GM21723 (cell line): Measurements from ENCODE around the gene MOSPD3.
"Not testable (repeated sequence)": the region's sequence is repeated elsewhere in the genome, so short reads cannot be mapped to it uniquely, and the experiment has no call there.

ENCODE experiments used
- ATAC-seq: cut with Tn5 transposase; IDR thresholded peaks from one replicate; pipeline ENCODE4 v1.9.1; 2021; ENCODE audit warnings: mild to moderate bottlenecking, moderate library complexity; ENCODE audit not compliant: unreplicated experiment

MOSPD3 gene, protein sequence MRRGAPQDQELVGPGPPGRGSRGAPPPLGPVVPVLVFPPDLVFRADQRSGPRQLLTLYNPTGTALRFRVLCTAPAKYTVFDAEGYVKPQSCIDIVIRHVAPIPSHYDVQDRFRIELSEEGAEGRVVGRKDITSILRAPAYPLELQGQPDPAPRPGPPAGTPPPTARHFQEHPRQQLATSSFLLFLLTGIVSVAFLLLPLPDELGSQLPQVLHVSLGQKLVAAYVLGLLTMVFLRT

DNA sequence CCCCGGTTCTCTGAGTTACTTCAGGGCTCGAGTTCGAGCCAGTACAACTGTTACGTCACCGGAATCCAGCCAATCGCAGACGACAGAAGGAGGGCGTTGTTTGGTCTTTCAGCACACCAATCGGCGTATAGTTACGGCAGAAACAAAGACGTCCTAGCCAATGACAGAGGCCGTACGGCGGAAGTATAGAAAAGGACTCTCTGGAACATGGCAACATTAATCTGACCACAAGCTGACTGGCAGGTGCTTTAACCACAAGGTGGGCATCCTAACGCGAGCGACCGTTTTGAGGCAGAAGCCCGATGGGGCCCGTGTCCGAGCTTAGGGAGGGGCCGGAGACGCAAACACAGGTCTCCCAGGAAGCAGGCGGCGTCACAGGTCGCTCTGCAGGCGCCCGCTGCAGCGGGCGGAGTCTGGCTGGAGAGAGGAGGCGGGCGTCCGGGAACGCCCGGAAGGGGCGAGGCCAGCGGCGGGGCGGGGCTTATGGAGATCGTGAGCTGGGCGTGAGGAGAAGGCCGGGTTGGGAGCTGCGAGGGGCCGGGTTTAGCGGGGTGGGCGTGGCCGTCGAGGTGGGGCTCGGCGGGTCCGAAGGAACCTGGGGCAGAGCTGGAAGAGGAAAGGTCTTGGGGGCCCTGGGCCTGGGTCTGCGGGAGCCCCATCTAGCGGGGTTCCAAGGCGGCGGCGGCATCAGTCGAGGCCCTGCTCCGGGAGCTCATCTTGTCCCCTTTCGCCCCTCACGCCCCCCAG is at the start of gene MOSPD3:
Gene MOSPD3, plus strand, starts transcription at position 558 of the 747 bp plus-strand sequence. CDS start 252 bp downstream, outside the sequence.
- peak; percentile 90 for ATAC-seq

DNA sequence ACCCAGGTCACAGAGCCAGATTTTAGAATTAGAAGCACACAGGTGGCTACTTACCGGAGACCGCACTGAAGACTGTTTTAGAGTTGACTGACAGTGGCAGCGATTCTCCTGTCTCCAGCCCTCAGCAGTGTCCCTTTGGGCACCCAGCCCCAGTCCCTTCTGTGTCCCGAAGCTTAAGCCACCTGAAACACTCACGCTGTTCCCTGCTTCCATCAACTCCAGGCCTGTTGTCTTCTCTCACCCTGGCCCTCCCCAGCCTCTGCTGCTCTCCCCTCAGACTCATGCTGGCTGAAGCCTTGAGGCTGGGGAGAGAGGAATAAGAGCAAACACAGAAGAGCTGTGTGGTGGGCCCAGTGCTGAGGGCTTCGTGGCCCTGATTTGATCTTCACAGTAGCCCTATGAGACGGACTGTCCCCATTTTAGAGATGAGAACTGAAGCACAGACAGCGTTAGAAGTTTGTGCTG is 49.2 kb upstream of the MOSPD3 start:
- ATAC-seq, result no peak

DNA sequence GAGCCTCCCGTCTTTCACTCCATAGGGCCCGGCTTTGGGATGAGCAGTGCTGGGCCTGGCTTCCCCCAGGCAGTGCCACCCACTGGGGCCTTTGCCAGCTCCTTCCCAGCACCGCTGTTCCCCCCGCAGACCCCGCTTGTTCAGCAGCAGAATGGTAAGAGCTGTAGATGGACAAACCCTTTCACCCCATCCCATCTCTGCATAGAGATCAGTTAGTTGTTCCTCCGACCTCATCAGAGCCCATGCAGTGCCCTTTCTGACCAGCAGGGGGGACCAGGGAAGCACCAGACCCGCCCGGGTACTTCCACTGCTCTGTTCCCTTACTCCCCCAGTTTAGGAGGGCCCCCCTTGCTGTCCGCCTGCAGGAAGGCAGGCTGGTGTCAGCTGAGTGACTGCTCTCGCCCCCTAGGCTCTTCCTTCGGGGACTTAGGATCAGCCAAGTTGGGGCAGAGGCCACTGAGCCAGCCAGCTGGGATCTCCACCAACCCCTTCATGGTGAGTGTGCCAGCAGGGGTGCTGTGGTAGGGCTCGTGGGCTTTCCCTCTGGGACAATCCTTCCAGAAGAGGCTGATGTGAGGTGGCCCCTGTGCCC is 48.4 kb upstream of the MOSPD3 start:
- no peak for ATAC-seq

DNA sequence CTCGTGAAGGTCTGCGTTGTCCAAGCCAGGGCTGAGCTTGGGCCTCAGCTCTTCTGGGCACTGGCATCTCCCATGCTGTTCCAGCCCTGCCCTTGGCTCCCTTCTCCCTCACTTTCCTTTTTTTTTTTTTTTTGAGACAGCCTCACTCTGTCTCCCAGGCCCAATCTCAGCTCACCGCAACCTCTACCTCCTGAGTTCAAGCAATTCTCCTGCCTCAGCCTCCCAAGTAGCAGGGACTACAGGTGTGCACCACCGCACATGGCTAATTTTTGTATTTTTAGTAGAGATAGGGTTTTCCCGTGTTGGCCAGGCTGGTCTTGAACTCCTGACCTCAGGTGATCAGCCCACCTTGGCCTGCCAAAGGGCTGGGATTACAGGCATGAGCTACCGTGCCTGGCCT is 47.9 kb upstream of the MOSPD3 start:
- ATAC-seq, result not testable (repeated sequence)

DNA sequence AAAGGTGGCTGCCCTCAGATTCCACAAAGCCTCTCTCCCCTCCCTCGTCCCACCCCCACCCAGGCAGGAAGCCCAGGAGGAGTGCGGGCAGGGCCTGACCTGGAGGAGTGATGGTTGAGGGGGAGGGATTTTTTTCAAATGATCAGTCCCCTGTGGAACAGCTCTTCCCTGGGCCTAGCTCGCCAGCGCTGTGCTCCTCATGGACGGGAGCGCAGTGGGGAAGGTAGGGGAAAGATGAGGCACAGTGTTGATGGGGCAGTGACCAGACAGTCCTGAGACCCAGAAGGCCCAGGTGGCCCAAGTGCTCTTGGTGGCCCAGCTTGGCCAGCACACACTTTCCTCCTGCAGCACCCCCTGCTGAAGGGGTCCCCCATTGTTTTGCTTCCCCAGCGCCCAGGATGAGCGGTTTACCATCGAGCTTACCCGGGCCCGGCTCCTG is 47.2 kb upstream of the MOSPD3 start:
- no peak for ATAC-seq

DNA sequence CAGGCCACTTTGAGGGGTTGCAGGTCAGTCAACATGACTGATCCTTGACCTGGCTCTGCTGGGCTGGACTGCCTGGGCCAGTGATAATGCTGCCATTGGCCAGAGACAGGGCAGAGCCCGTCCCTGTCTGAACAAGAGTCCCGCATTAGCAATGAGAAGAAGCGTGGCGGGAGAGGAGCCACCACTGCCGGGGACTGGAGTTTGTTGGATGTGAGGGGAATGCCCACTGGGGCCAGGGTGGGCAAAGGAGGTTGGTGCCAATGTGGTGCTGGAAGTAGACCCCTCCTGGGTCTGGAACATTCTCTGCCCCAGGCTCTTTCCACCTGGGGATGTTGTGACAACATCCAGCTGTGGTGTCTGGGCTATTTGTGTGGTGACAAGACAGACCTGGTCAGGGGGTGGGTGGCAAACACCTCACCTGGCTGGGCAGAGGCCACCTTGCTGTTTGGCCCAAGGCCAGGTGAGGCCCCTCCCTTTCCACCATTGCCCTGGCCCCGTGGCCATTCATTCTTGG is 46.3 kb upstream of the MOSPD3 start:
- no peak for ATAC-seq

DNA sequence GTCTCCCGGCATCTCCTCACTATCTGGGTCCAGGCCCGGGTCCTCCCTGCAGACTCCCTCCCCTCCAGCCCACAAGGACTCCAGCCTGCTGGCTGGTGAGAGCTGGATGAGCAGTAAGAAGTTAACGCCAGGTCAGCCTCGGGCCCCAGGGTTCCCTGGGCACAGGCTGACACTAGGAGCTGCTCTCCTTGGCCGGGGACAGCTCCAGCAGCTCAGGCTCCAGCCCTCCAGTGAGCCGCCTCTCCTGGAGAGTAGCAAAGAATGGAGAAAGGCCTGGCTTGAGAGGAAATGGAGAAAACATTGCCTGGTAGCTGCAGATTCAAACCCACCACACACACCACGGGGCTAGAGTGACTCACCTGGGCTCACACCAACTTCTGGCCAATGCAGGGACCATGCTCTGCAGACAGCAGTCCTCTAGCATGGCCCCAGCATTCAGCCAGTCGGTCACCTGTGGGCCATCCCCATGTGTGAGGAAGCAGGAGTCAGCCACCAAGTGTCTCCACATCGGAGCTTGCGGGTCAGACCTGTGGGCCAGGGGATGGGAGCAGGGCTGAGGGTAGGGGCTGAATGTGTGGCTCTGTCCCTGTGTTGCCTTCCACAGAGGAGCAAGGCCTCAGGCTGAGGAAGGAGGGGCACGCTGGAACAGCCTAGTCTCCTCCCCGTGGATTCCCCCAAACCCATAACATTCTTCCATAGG is 45.2 kb upstream of the MOSPD3 start:
- ATAC-seq, result no peak

DNA sequence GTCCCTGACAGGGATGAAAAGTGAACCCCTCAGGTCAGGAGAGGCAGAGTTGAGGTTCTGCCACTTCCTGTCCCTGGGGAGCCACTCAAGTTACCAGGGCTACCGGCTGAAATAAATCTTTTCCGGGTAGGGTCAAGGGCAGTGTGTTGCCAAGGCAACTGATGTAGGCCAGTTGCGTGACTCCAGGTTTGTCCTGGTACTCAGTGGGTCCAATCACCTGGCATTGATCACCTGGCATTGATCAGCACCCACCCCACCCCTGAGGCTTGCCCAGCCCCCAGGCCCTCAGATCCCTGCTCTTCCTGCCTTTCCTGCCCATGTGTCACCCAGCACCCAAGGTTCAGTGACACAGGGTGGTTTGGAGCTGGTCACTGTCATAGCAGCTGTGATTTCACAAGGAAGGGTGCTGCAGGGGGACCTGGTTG is 44.6 kb upstream of the MOSPD3 start:
- ATAC-seq, result no peak

DNA sequence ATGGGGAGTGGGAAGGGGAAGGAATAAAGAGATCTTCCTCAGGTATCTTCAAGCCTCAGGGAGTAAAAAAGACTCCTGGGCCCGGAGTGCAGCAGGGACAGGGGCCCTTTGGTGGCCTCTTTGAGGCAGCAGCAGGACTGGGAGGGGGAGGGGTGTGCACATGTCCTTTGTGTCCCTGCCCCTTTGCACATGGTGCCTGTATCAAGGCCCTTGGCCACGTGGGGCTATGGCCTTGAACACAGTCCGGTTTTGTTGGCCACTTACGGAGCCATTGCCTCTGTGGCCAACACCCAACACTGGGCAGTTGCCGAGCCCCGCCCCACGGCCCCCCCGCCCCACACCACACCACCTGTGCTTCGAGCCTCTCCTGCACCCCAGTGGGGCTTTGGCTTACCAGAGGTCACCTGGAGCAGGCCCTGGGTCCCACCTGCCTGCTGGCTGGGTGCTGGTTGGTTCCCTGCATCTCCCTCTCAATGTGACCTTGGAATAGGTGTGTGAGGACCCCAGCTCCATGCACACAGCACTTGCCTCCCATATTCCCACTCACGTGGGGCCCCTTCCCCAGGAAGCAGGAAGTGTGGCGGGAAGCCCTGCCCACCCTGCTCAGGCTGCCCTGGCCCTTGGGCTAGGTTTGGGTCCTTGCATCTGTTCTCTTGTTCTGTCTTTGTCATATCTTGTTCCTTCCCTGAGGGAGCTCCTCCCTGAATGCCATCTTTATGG is 44.0 kb upstream of the MOSPD3 start:
- ATAC-seq, result no peak

DNA sequence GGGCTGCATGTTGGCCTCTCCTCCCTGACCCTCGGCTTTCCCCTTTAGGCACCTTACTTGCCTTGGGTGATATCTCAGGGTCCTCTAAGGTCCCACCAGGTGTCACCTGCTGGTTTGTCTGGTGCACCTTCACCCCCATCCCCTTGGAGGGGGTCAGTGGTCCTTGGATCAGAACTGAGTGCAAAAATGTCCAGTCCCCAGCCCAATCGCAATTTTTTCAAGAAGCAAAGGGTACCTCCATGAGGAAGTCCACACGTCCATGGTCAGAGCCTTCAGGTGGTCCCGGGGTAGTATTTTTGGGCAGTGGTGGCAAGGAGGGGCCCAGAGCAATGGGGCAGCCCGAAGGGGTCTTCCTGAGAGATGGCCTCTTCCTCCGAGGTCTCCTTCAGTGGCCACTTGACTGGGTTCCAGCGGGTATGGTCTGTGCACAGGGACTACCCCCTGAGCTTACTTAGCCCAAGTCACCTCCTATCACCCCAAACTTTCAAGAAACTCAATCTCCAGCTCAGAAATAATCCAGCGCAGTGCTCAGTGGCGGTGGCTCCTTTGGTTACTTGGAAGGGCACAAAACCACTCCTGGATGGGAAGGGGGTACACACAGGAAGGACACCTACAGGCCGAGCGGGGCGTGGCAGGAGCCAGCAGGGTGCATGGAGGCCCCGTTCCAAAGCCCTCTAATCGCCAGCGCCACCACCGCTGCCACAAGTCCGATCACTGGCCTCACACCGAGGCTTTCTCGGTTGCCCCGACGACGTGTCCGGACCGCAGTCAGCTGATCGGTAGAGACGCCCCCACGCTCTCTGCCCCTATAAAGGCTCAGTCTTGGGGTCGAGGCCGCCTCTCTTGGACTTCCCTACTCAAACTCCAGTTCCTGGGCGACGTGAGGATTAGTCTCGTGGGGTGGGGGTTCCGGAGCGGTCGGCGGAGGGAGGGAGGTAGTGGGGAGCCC is 43.2 kb upstream of the MOSPD3 start:
- ATAC-seq, result no peak

DNA sequence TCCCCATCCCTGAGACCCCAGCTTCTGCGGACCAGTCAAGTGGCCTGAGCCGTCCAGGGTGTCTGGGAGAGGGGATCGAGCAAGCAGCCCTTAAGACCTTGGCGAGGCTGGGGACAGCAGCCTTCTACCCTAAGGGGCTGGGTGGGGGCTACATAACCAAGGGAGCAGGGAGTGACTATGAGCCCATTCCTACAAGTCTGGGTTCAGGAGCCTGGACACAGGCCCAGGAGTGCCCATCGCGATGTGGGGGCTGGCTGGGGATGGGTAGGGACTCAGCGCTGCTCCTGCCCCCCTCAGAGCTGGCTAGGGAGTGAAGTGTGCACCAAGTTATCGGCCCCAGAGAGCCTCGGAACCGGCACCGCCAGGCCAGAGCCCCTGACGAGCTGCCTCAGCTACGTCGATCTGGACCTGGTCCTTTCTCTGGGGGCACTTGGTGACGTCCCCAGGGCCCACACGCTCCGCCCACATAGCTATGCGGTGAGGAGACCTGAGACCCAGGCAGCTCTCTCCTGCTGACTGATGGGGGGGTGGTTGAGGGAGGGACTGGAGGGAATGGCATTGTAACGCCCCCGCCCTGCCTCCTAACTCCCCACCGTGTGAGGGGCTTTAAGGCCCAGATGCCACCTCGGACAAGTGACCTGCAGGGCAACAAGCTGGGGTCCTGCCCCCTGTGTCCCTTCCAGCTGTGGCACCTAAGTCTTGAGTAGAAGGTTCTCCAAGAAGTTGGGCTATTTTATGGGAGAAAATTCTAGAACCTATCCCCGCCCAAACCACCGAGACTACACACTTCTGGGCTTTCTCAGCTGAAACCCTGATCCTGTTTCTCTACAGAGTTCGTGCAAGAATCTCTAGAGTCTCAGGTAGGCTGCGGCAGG is 41.1 kb upstream of the MOSPD3 start:
- no peak for ATAC-seq

DNA sequence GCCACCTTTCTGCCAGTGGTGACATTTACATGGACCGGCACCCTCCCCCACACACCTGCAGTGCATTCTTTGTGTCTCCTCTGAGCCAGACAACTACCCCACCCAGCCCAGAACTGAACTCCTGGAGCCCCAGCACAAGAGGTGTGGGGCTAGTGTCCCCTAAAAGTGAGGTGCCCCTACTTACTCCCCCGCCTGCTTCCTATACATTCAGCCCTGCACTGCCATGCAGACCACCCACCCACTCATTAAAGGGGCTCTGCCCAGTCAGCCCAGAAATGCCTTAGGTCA is 40.6 kb upstream of the MOSPD3 start:
- no peak for ATAC-seq

DNA sequence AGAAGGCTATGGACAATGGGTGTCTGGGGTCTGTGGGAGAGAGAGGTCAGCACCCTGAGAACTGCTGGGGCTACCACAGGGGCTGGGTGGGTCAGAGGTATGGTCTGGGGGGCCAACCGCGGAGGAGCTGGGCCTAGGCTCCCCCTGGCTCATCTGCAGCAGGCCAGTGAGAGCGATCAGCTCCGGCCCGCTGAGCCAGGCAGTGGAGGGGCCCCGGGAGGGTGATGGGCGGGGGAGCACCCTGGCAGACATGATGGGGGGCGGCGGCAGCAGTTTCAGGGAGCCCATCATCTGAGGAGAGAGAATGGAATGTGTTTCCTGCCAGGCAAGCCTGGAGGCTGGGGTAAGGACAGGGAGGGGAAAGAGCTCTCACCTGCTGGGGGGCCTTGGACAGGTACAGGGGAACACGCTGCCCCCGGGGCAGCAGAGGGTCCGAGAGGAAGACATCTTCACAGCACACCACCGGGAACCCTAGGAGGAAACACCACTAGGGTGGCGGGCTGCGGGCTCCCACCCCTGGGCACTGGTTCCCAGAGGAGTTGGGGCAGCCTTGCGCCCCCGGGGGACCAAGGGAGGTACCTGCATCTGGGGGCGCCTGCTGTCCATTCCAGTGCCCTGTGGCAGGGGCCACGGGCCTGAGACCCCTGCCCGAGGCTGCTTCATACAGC is 39.9 kb upstream of the MOSPD3 start:
- no peak for ATAC-seq

DNA sequence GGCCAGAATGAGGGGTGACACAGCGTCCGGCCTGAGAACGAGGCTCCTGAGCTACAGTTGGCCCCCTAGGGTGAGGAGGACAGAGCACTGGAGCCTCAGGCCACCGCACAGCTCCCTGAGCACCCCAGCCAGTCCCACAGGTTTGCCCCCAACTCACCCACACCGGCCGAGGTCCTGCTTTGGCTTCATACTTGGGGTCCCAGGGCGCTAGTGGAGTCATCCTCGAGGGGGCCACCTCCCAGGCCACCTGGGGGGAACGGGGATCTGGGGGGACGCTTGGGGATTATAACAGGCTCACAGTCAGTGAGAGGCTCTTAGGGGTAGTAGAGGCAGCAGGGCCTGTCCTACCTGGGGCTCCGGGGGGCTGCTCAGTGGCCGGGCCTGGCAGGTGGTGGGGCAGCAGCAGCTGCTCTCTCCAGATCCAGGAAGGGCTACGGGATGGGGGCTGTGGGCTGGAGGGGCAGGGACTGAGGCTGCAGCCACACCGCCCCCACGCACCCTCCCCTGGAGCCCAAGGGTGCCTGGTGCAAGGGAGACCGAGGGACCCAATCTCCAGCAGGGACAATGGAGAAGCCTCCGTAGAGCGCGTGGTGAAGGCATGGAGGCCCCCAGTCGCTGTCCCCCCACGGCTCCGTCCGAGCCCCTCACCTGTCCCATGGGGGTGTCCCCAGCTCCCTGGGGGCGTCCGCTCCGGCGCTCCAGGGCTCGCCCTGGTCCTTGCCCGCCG is 39.2 kb upstream of the MOSPD3 start:
- ATAC-seq, result no peak

DNA sequence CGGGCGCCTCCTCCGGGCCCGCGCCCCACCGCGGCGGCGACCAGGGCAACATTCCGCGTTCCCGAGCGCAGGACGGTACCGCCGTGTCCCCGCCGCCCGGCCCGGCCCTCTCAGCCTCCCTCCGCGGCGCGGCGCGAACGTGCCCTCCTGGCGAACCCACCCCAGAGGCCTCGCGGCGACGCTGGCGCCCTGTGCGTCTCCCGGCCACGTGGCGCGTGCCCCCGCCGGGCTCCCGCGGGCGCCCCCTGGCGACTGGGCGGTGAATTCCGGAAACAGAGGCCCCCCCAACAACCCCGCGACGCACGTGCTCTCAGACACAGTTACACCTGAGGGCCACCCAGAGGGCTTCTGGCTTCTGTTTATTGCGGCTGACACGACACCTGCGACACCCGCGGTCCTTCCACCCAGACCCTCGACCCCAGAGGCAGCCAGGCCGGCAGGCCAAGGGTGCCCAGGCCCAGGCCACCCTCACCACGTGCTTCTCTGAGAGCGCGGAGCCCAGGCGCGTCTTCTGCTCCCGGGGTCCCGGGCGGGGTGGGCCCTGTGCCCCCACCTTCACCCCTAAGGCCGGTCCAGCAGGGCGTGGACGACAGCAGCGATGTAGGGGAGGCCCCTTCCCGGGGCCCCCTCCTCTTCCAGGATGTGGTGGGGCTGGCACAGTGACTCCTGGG is 38.5 kb upstream of the MOSPD3 start, which contains the start of gene SAP25:
Gene SAP25, minus strand, starts transcription at position 210 of the 671 bp plus-strand sequence. Its CDS starts 158 bp downstream, at position 52.
- no peak for ATAC-seq

DNA sequence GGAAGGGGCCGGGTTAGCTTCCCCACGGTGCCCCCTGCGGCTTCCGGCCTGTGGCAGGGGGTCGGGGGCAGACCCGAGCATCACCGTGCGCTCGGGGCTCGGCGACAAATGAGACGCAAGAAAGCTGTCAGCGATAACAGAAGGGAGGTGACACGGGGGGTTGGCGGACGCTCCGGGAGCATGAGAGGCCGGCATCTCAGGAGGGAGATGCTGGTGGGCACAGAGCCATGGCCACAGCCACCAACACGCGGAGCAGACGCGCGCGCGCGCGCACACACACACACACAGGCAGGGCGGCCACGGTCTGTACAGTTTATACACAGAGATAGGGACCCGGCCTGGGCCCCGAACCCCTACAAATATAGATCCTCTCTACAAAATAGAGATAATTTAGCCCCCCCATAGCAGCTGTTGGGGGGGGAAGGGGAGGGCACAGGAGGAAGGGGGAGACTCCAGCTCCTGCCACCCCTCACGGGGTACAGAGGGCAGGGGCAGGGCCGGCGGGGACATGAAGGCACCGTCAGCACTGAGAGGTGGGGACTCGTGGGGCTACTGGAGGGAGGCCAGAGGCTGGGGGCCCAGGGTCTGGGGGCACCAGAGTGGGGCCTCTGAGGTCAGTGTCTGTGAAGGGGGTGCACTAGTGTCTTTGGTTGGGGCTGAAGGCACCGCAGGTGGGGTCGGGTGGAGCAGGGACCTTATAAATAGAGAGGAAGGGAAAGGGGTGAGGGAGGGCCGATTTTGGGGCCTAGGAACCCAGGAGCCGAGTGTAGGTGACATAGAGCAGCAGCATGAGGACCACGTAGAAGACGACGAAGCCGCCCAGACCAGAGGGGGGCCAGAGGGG is 37.8 kb upstream of the MOSPD3 start:
- ATAC-seq, result no peak
